ENCODE results near the gene POMC. TPM values are rescaled to one million over a fixed set of nuclear protein-coding genes. Genes with fewer than 3 reads are reported as not detected.

Gene POMC
- total and polyA plus RNA-seq, 8 donors: 0.89 to 4.6 (median 3.2) TPM; not detected in 2

- H3K9me3 ChIP-seq: no peaks in the 10 kb centered on the region
- 93 to 98% (median 94%) methylated on average over 3 of the region's 3 CpGs for WGBS, 5 donors
- TF ChIP-seq EP300 (IDR thresholded peaks at IDR 0.05): no peak
- H3K27ac ChIP-seq: no peak overlapping the region
- DNase-seq: no peak
- H3K4me3 ChIP-seq: no peak overlapping the region
- H3K4me1 ChIP-seq: no peaks in the 10 kb centered on the region
- intact Hi-C loops (cut with DNase I; ENCODE audit: low total_unique reads): no loop called here
- no peaks in the 10 kb centered on the region for H3K27me3 ChIP-seq
- H3K36me3 ChIP-seq: no peaks in the 10 kb centered on the region
Measured at GRCh38 chr2:25122367-25122766, 46.0 kb downstream of the POMC start.

- Histone ChIP-seq H3K9me3 (no peaks in the 10 kb centered on the region), H3K4me3 (no peak overlapping the region), H3K27me3 (no peaks in the 10 kb centered on the region), H3K27ac (no peak overlapping the region), H3K4me1 (no peaks in the 10 kb centered on the region), H3K36me3 (no peaks in the 10 kb centered on the region)
- no peak for DNase-seq
- intact Hi-C loops (cut with DNase I; ENCODE audit: low total_unique reads): no loop called here
- WGBS, 5 donors: 86 to 92% (median 89%) methylated on average over 11 of the region's 11 CpGs
- no peak for TF ChIP-seq CTCF (IDR thresholded peaks at IDR 0.05)
- TF ChIP-seq POLR2A (IDR thresholded peaks at IDR 0.05): no peak
- no peak for TF ChIP-seq EP300 (IDR thresholded peaks at IDR 0.05)
- TF ChIP-seq POLR2AphosphoS5 (IDR thresholded peaks at IDR 0.05): no peak
Measured at GRCh38 chr2:25119263-25119662, 49.1 kb downstream of the POMC start.

GRCh38 chr2:25116956-25117355, 51.4 kb downstream of the POMC start:
- H3K36me3 ChIP-seq: no peaks in the 10 kb centered on the region
- intact Hi-C loops (cut with DNase I; ENCODE audit: low total_unique reads): no loop called here
- no peak for DNase-seq
- no peaks in the 10 kb centered on the region for H3K4me1 ChIP-seq
- H3K27me3 ChIP-seq: no peaks in the 10 kb centered on the region
- H3K9me3 ChIP-seq: no peaks in the 10 kb centered on the region
- 86 to 92% (median 91%) methylated on average over 11 to 13 of the region's 13 CpGs for WGBS, 5 donors
- H3K27ac ChIP-seq: no peak overlapping the region
- H3K4me3 ChIP-seq: no peak overlapping the region
- no peak for TF ChIP-seq CTCF (IDR thresholded peaks at IDR 0.05)
- no peak for TF ChIP-seq POLR2A (IDR thresholded peaks at IDR 0.05)
- no peak for TF ChIP-seq EP300 (IDR thresholded peaks at IDR 0.05)
- no peak for TF ChIP-seq POLR2AphosphoS5 (IDR thresholded peaks at IDR 0.05)

GRCh38 chr2:25115902-25116301, 52.5 kb downstream of the POMC start:
- no peak for DNase-seq
- TF ChIP-seq POLR2AphosphoS5 (IDR thresholded peaks at IDR 0.05) (no peak), EP300 (IDR thresholded peaks at IDR 0.05) (no peak), POLR2A (IDR thresholded peaks at IDR 0.05) (no peak), CTCF (IDR thresholded peaks at IDR 0.05) (no peak)
- Histone ChIP-seq H3K27ac (no peak overlapping the region), H3K36me3 (no peaks in the 10 kb centered on the region), H3K9me3 (no peaks in the 10 kb centered on the region), H3K4me1 (no peaks in the 10 kb centered on the region), H3K27me3 (no peaks in the 10 kb centered on the region), H3K4me3 (no peak overlapping the region)
- intact Hi-C loops (cut with DNase I; ENCODE audit: low total_unique reads): no loop called here
- 85 to 95% (median 88%) methylated on average over 4 of the region's 4 CpGs for WGBS, 5 donors

GRCh38 chr2:25115249-25115883, 53.0 kb downstream of the POMC start:
- TF ChIP-seq POLR2AphosphoS5 (IDR thresholded peaks at IDR 0.05) (no peak), CTCF (IDR thresholded peaks at IDR 0.05) (no peak), POLR2A (IDR thresholded peaks at IDR 0.05) (no peak), EP300 (IDR thresholded peaks at IDR 0.05) (no peak)
- H3K9me3 ChIP-seq: no peaks in the 10 kb centered on the region
- no peak overlapping the region for H3K27ac ChIP-seq
- no peaks in the 10 kb centered on the region for H3K36me3 ChIP-seq
- no peak overlapping the region for H3K4me3 ChIP-seq
- no peaks in the 10 kb centered on the region for H3K4me1 ChIP-seq
- H3K27me3 ChIP-seq: no peaks in the 10 kb centered on the region
- intact Hi-C loops (cut with DNase I; ENCODE audit: low total_unique reads): no loop called here
- DNase-seq: no peak
- WGBS, 5 donors: 89 to 93% (median 91%) methylated on average over 9 of the region's 9 CpGs
